K562 (cell line): Measurements from ENCODE around the gene ADAMTS7. TPM values are rescaled to one million over a fixed set of nuclear protein-coding genes. Genes with fewer than 3 reads are reported as not detected.
"Not testable (repeated sequence)": the region's sequence is repeated elsewhere in the genome, so short reads cannot be mapped to it uniquely, and the experiment has no call there.

Source experiments
- ATAC-seq: fragments of 200-7000 bp; cut with Tn5 transposase; 3 replicates; pipeline ENCODE4 v1.9.1; 2020; ENCODE audit warnings: moderate library complexity
- BruUV-seq: library from RNA; stranded (reverse); fragments of 400-500 nt; replicated peaks from 2 replicates; lab custom pipeline; 2021; lab: Mats Ljungman, UMichigan
- CTCF ChIA-PET: fragments of 300-600 bp; formaldehyde crosslinking; extraction: SDS; loops from one replicate; lab custom pipeline; 2021; ENCODE audit warnings: low intra/inter-chr PET ratio; lab: Yijun Ruan, JAX
- POLR2A ChIA-PET: fragments of 300-600, 350-650 bp; sonication (Branson Sonifier 250); formaldehyde crosslinking; extraction: SDS; loops from one replicate; lab custom pipeline; 2021; ENCODE audit warnings: antibody characterized with exemption, inconsistent platforms; lab: Yijun Ruan, JAX
- DNase-seq, 4 experiments: peaks; one replicate each; pipeline versions ENCODE4 v3.0.0 to v3.0.0-alpha.2; 2011 to 2018; ENCODE audit warnings: low spot score in 3 of 4, mixed read lengths in 3 of 4; ENCODE audit errors: extremely low read depth in 1 of 4
- FAIRE-seq: peaks from 2 replicates; lab custom pipeline; 2011; peaks lifted over from hg19 to GRCh38; lab: Jason Lieb, UNC
- H2AFZ ChIP-seq: 2 replicates; pipeline ENCODE4 v1.6.0; 2011; ENCODE audit warnings: low read depth, low read length, control low read depth, inconsistent platforms
- H3K27ac ChIP-seq: fragments of 200-600 bp; 3 replicates; pipeline ENCODE4 v1.8.0; 2011; ENCODE audit warnings: low read depth, mild to moderate bottlenecking, control low read depth, inconsistent platforms, low read length, moderate library complexity, mixed read lengths; ENCODE audit errors: extremely low read depth
- H3K27me3 ChIP-seq, 2 experiments: fragments of 300-600 bp in 1 of 2; 2 replicates in 1 of 2; 3 replicates in 1 of 2; pipeline versions ENCODE4 v1.6.0 to v1.8.0; 2011; ENCODE audit warnings: inconsistent platforms in 2 of 2, low read length in 2 of 2, mild to moderate bottlenecking in 1 of 2, mixed read lengths in 1 of 2, moderate library complexity in 1 of 2; ENCODE audit not compliant: control insufficient read depth in 2 of 2, insufficient read depth in 2 of 2
- H3K36me3 ChIP-seq: fragments of 300-600 bp; 3 replicates; pipeline ENCODE4 v1.8.0; 2011; ENCODE audit warnings: mild to moderate bottlenecking, low read length, inconsistent platforms; ENCODE audit not compliant: control insufficient read depth, insufficient read depth
- H3K4me1 ChIP-seq, 2 experiments: fragments of 200-600 bp in 1 of 2; replicated peaks in 1 of 2; 2 replicates in 1 of 2; 3 replicates in 1 of 2; pipeline versions ENCODE4 v1.5.1 to v1.8.0; 2011; ENCODE audit warnings: inconsistent platforms in 2 of 2, low read length in 2 of 2, mild to moderate bottlenecking in 1 of 2, mixed read lengths in 1 of 2, moderate library complexity in 1 of 2; ENCODE audit not compliant: control insufficient read depth in 2 of 2, insufficient read depth in 2 of 2
- H3K4me2 ChIP-seq: 2 replicates; pipeline ENCODE4 v1.6.1; 2011; ENCODE audit warnings: low read length, control low read depth, inconsistent platforms, mixed read lengths; ENCODE audit not compliant: insufficient read depth
- H3K4me3 ChIP-seq: fragments of 200-600 bp; sonication (generic), shearing (Covaris generic); 2 replicates; pipeline ENCODE4 v1.5.1; 2016; ENCODE audit warnings: control low read depth, inconsistent platforms
- H3K79me2 ChIP-seq: fragments of 200-600 bp; 3 replicates; pipeline ENCODE4 v1.8.0; 2011; ENCODE audit warnings: low read length, inconsistent platforms; ENCODE audit not compliant: control insufficient read depth, insufficient read depth
- H3K9ac ChIP-seq, 2 experiments: 2 replicates each; pipeline versions ENCODE4 v1.6.0 to v1.6.1; 2011; ENCODE audit warnings: low read depth in 2 of 2, low read length in 2 of 2, control low read depth in 1 of 2, inconsistent platforms in 1 of 2, mild to moderate bottlenecking in 1 of 2, mixed read lengths in 1 of 2; ENCODE audit not compliant: insufficient read depth in 1 of 2
- H3K9me1 ChIP-seq: one replicate; pipeline ENCODE4 v1.6.0; 2011; ENCODE audit warnings: inconsistent platforms, mild to moderate bottlenecking, low read length, moderate library complexity; ENCODE audit not compliant: control insufficient read depth, insufficient read depth
- H3K9me3 ChIP-seq: replicated peaks from 2 replicates; pipeline ENCODE4 v1.5.1; 2011; ENCODE audit warnings: low read depth, low read length, inconsistent platforms; ENCODE audit not compliant: control insufficient read depth, insufficient read depth
- H4K20me1 ChIP-seq: replicated peaks from 2 replicates; pipeline ENCODE4 v1.6.1; 2011; ENCODE audit warnings: low read length, inconsistent platforms, mixed read lengths; ENCODE audit not compliant: control insufficient read depth, insufficient read depth
- ID3 ChIP-seq, 2 experiments: fragments of 250-450 bp in 1 of 2; fragments of 450-650 bp in 1 of 2; sonication (Bioruptor Pico) in 1 of 2; IDR thresholded peaks; 2 replicates each; pipeline versions ENCODE4 v1.6.1 to v1.8.0; 2016 to 2021; ENCODE audit warnings: mild to moderate bottlenecking in 2 of 2, moderate library complexity in 2 of 2, missing compliant biosample characterization in 1 of 2, missing genetic modification characterization in 1 of 2
- NR2C2 ChIP-seq, 2 experiments: fragments of 200-800 bp in 1 of 2; sonication (Bioruptor generic) in 1 of 2; sonication (generic) in 1 of 2; formaldehyde crosslinking in 1 of 2; IDR thresholded peaks; 2 replicates each; pipeline versions ENCODE4 v1.6.1 to v1.8.0; 2016 to 2022; ENCODE audit warnings: mild to moderate bottlenecking in 1 of 2, missing compliant biosample characterization in 1 of 2, missing genetic modification characterization in 1 of 2, missing genetic modification reagents in 1 of 2
- RBM25 ChIP-seq: fragments of 200-400 bp; formaldehyde crosslinking; IDR thresholded peaks from 2 replicates; pipeline ENCODE4 v1.6.1; 2018; ENCODE audit warnings: low read length, low read depth, moderate library complexity; ENCODE audit not compliant: severe bottlenecking
- RBM34 ChIP-seq: fragments of 200-400 bp; formaldehyde crosslinking; IDR thresholded peaks from 2 replicates; pipeline ENCODE4 v1.6.1; 2018; ENCODE audit warnings: low read length, borderline replicate concordance; ENCODE audit not compliant: insufficient read depth
- ZNF518B ChIP-seq: fragments of 250-450 bp; sonication (Bioruptor Pico); IDR thresholded peaks from 2 replicates; pipeline ENCODE4 v1.5.0; 2021; ENCODE audit warnings: mild to moderate bottlenecking, moderate library complexity
- WGBS: fragments of 100-300 bp; shearing (Covaris generic); methylation state at CpG from one replicate; pipeline ENCODE4 v1.1.6; 2016; ENCODE audit warnings: low coverage, mixed read lengths; ENCODE audit not compliant: insufficient coverage; ENCODE audit errors: missing lambda C conversion rate; 5-methylcytosine and 5-hydroxymethylcytosine counted together
- in situ Hi-C: fragments of 300-500 bp; cut with MboI; formaldehyde crosslinking; loops from 4 replicates; pipeline ENCODE4 v1.15.0; 2018; ENCODE audit warnings: inconsistent platforms, mixed read lengths
- intact Hi-C: fragments of 100-400 bp; cut with micrococcal nuclease; formaldehyde crosslinking; loops from 2 replicates; pipeline ENCODE4 v1.14.2; 2022
- polyA plus RNA-seq, 8 experiments: library from polyadenylated mRNA; depleted of rRNA in 4 of 8; stranded (reverse) in 5 of 8; unstranded in 3 of 8; fragments of >200 nt; fragmentation: Nextera tagmentation in 2 of 8; fragmentation: Illumina TruSeq in 1 of 8; extraction: Ambion mirVana in 2 of 8; extraction: Trizol in 1 of 8; gene quantifications; 2 replicates each; pipeline versions ENCODE4 v1.2.1 to v1.2.3, GENCODE V29; 2011 to 2014; ENCODE audit warnings: inconsistent platforms in 1 of 8, missing spikeins in 1 of 8
- total RNA-seq, 7 experiments: library from RNA; depleted of rRNA in 6 of 7; stranded (reverse); fragments of >200 nt in 6 of 7; fragmentation: Illumina TruSeq in 2 of 7; extraction: Trizol in 2 of 7; gene quantifications; 2 replicates each; pipeline versions ENCODE4 v1.2.1 to v1.2.3, GENCODE V29; 2011 to 2021; ENCODE audit warnings: low replicate concordance in 1 of 7

The ADAMTS7 gene
- total and polyA plus RNA-seq, 9 of the 15 experiments (the other 6 are each of a cell fraction or from before 2014, with no cell fraction given), result 0.05 to 0.07 TPM; not detected in 7

GRCh38 chr15:78778422-78778821 is 32.8 kb downstream of the ADAMTS7 start (continued):
- TF ChIP-seq ZNF518B, result no peak
- no peak for TF ChIP-seq NR2C2 (CRISPR knock-in tag; IDR thresholded peaks at IDR 0.05)
- no peak for TF ChIP-seq NR2C2 (tag; IDR thresholded peaks at IDR 0.05)
- TF ChIP-seq RBM34, result no peak
- no peak for TF ChIP-seq ID3 (CRISPR knock-in tag; IDR thresholded peaks at IDR 0.05)
- TF ChIP-seq ID3 (tag; IDR thresholded peaks at IDR 0.05), result no peak
- no peak for TF ChIP-seq RBM25

GRCh38 chr15:78777953-78778345 is 33.3 kb downstream of the ADAMTS7 start:
- H3K4me3 ChIP-seq, ATAC-seq, BruUV-seq, H3K4me2 ChIP-seq, H4K20me1 ChIP-seq, intact Hi-C loops, H3K79me2 ChIP-seq, H3K9ac ChIP-seq, H3K9me1 ChIP-seq, FAIRE-seq, CTCF ChIA-PET, DNase-seq, H3K9me3 ChIP-seq, H3K36me3 ChIP-seq, H2AFZ ChIP-seq, H3K27ac ChIP-seq: not testable (repeated sequence)
- POLR2A ChIA-PET, result interaction anchor here (0.6 kb wide), 1 partner anchor 153 kb away, joined by 3 read pairs; no protein-coding TSS in a partner anchor
- Histone ChIP-seq H3K4me1 (peaks cover 0 to 18% of the 10 kb centered on the region in 2 experiments; a peak in 2 of 5 replicates), H3K27me3 (peaks cover 5 to 18% of the 10 kb centered on the region in 2 experiments; a peak in 4 of 5 replicates)
- in situ Hi-C loops, result loop anchor here (5.0 kb wide), 1 partner anchor 801 kb away; no protein-coding TSS in a partner anchor
- 4% methylated on average over 8 of the region's 12 CpGs for WGBS

- CTCF ChIA-PET, H3K4me3 ChIP-seq, POLR2A ChIA-PET, intact Hi-C loops, H3K36me3 ChIP-seq, FAIRE-seq, H3K9me1 ChIP-seq, DNase-seq, BruUV-seq, H3K4me2 ChIP-seq, ATAC-seq, H3K79me2 ChIP-seq, H2AFZ ChIP-seq, H3K27ac ChIP-seq, H3K9ac ChIP-seq, H3K9me3 ChIP-seq, H4K20me1 ChIP-seq: not testable (repeated sequence)
- in situ Hi-C loops, result loop anchor here (5.0 kb wide), 1 partner anchor 800 kb away; no protein-coding TSS in a partner anchor
- peaks cover 5 to 18% of the 10 kb centered on the region in 2 experiments; a peak in 4 of 5 replicates for H3K27me3 ChIP-seq
- WGBS, result 7% methylated on average over 20 of the region's 26 CpGs
- peaks cover 0 to 18% of the 10 kb centered on the region in 2 experiments; a peak in 2 of 5 replicates for H3K4me1 ChIP-seq
Measured at GRCh38 chr15:78777290-78777952, 33.8 kb downstream of the ADAMTS7 start.
